ENCODE results near the gene PHACTR1. TPM values are rescaled to one million over a fixed set of nuclear protein-coding genes. Genes with fewer than 3 reads are reported as not detected.

Gene PHACTR1
- total and polyA plus RNA-seq, 2 experiments from 2014 or later, result 0.65 to 3.2 TPM

DNA sequence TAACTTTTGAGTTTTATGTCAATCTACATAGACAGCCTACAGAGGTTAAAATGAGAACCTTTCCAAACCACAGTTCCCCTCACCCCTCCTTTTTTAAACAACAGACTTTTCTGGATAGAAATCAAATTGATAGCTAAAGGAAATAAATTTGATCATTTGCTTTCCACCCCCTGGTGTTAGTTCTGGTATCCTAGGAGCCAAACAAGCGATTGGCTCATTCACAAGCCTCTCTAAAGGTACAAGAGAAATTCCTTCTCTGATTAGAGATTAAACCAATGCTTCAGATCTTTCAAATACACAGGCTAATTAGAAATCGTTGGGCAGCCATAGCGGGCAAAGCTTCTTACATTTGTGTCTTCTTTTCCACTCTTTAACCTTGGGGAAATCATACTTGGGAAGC is 379.5 kb downstream of the PHACTR1 start:
- H3F3A ChIP-seq (ENCODE audit: insufficient read depth), result no peaks in the 10 kb centered on the region
- in situ Hi-C loops (cut with MboI), result no loop called here
- no peaks in the 10 kb centered on the region for H3K36me3 ChIP-seq (ENCODE audit: low read depth)
- no peak overlapping the region for H2AFZ ChIP-seq
- no peaks in the 10 kb centered on the region for H3K27me3 ChIP-seq (replicated peaks; ENCODE audit: insufficient read depth)
- 70 to 72% methylated on average over 3 of the region's 3 CpGs for WGBS, 2 experiments (ENCODE audit: low coverage in 1 of 2, low lambda C conversion rate in 2 of 2, missing lambda C conversion rate in 2 of 2)
- no peak overlapping the region for H3K4me2 ChIP-seq (ENCODE audit: unreplicated experiment)
- no peak for DNase-seq
- no peaks in the 10 kb centered on the region for H3K9me3 ChIP-seq (ENCODE audit: low read depth)
- peaks cover 6% of the 10 kb centered on the region for H3K4me1 ChIP-seq (ENCODE audit: insufficient read depth)
- H3K27ac ChIP-seq, result no peak overlapping the region
- no peaks in the 10 kb centered on the region for H4K20me1 ChIP-seq (ENCODE audit: insufficient read depth)
- TF ChIP-seq EZH2phosphoT487 (IDR thresholded peaks at IDR 0.05; ENCODE audit: insufficient read depth, low read depth) (no peak), EZH2 (IDR thresholded peaks at IDR 0.05; ENCODE audit: insufficient read depth, poor library complexity, severe bottlenecking) (no peak)
- 0 out of 2 replicates have a peak, but pooled peaks cover 3% of the 10 kb centered on the region for H3K9me2 ChIP-seq (ENCODE audit: insufficient read depth)
- no peak overlapping the region for H3K9ac ChIP-seq
- no peaks in the 10 kb centered on the region for H3K79me2 ChIP-seq (ENCODE audit: insufficient read depth)
- no peak overlapping the region for H3K4me3 ChIP-seq

GRCh38 chr6:13097454-13097853 is 380.9 kb downstream of the PHACTR1 start:
- Histone ChIP-seq H3K79me2 (ENCODE audit: insufficient read depth) (no peaks in the 10 kb centered on the region), H3F3A (ENCODE audit: insufficient read depth) (no peaks in the 10 kb centered on the region), H3K4me1 (ENCODE audit: insufficient read depth) (peaks cover 6% of the 10 kb centered on the region), H3K9ac (no peak overlapping the region), H3K27ac (no peak overlapping the region), H3K9me2 (ENCODE audit: insufficient read depth) (0 out of 2 replicates have a peak, but pooled peaks cover 3% of the 10 kb centered on the region), H3K4me3 (no peak overlapping the region), H2AFZ (no peak overlapping the region), H4K20me1 (ENCODE audit: insufficient read depth) (no peaks in the 10 kb centered on the region), H3K9me3 (ENCODE audit: low read depth) (no peaks in the 10 kb centered on the region), H3K27me3 (replicated peaks; ENCODE audit: insufficient read depth) (no peaks in the 10 kb centered on the region), H3K36me3 (ENCODE audit: low read depth) (no peaks in the 10 kb centered on the region), H3K4me2 (ENCODE audit: unreplicated experiment) (no peak overlapping the region)
- WGBS, 2 experiments (ENCODE audit: low coverage in 1 of 2, low lambda C conversion rate in 2 of 2, missing lambda C conversion rate in 2 of 2), result 35 to 50% methylated on average over 1 of the region's 1 CpG
- in situ Hi-C loops (cut with MboI), result no loop called here
- TF ChIP-seq EZH2 (IDR thresholded peaks at IDR 0.05; ENCODE audit: insufficient read depth, poor library complexity, severe bottlenecking), result no peak
- no peak for TF ChIP-seq EZH2phosphoT487 (IDR thresholded peaks at IDR 0.05; ENCODE audit: insufficient read depth, low read depth)
- DNase-seq, result no peak

- 0 out of 2 replicates have a peak, but pooled peaks cover 3% of the 10 kb centered on the region for H3K9me2 ChIP-seq (ENCODE audit: insufficient read depth)
- H3K9me3 ChIP-seq (ENCODE audit: low read depth), result no peaks in the 10 kb centered on the region
- H3K4me3 ChIP-seq, result no peak overlapping the region
- no peak overlapping the region for H3K4me2 ChIP-seq (ENCODE audit: unreplicated experiment)
- H4K20me1 ChIP-seq (ENCODE audit: insufficient read depth), result no peaks in the 10 kb centered on the region
- no peaks in the 10 kb centered on the region for H3K36me3 ChIP-seq (ENCODE audit: low read depth)
- no peak overlapping the region for H2AFZ ChIP-seq
- no peaks in the 10 kb centered on the region for H3K27me3 ChIP-seq (replicated peaks; ENCODE audit: insufficient read depth)
- in situ Hi-C loops (cut with MboI), result no loop called here
- no peak for DNase-seq
- H3K79me2 ChIP-seq (ENCODE audit: insufficient read depth), result no peaks in the 10 kb centered on the region
- no peak overlapping the region for H3K9ac ChIP-seq
- H3K4me1 ChIP-seq (ENCODE audit: insufficient read depth), result peaks cover 6% of the 10 kb centered on the region
- H3K27ac ChIP-seq, result no peak overlapping the region
- H3F3A ChIP-seq (ENCODE audit: insufficient read depth), result no peaks in the 10 kb centered on the region
- TF ChIP-seq EZH2 (IDR thresholded peaks at IDR 0.05; ENCODE audit: insufficient read depth, poor library complexity, severe bottlenecking) (no peak), EZH2phosphoT487 (IDR thresholded peaks at IDR 0.05; ENCODE audit: insufficient read depth, low read depth) (no peak)
Observed at GRCh38 chr6:13098006-13098405, 381.4 kb downstream of the PHACTR1 start.

DNA sequence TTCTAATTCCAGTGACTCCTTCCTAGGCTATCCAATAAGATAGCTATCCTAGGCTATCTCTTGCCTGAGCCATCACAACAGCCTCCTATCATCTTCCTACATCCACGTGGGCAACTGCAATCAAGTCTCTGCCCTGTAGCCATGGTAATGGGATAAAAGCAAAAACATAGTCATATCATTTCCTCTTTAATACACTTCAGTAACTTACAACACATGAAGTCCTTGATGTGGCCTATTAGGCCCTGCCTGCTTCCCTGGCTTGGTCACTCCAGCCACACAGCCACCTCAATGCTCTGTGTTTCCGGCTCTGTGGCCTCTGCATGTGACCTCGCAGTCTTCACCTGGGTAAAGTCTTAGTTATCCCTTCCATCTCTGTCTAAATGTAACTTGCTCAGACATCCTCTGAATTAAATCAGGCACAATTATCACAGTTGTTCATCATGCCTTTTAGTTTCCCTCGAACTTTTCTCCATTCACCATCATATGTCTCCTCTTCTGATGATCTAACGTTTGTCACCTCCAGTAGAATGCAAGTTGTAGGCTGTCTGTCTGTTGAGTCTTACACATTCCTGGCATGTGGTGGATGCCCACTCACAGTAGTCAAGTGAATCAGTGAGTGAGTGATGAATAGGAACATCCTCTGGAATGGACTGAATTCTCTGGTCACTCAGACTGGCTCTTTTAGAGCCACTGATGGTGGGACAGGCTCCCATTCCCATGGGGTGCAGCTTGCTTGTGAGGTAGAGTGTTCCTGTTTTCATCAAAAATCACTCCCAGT is 382.4 kb downstream of the PHACTR1 start:
- WGBS, 2 experiments (ENCODE audit: low coverage in 1 of 2, low lambda C conversion rate in 2 of 2, missing lambda C conversion rate in 2 of 2), result 43 to 44% methylated on average over 5 of the region's 5 CpGs
- H4K20me1 ChIP-seq (ENCODE audit: insufficient read depth), result no peaks in the 10 kb centered on the region
- no peak overlapping the region for H3K4me2 ChIP-seq (ENCODE audit: unreplicated experiment)
- no peak overlapping the region for H3K9ac ChIP-seq
- peak; percentile 36 for DNase-seq
- TF ChIP-seq EZH2phosphoT487 (IDR thresholded peaks at IDR 0.05; ENCODE audit: insufficient read depth, low read depth) (no peak), EZH2 (IDR thresholded peaks at IDR 0.05; ENCODE audit: insufficient read depth, poor library complexity, severe bottlenecking) (no peak)
- no peaks in the 10 kb centered on the region for H3F3A ChIP-seq (ENCODE audit: insufficient read depth)
- no peaks in the 10 kb centered on the region for H3K36me3 ChIP-seq (ENCODE audit: low read depth)
- peaks cover 6% of the 10 kb centered on the region for H3K4me1 ChIP-seq (ENCODE audit: insufficient read depth)
- no peak overlapping the region for H3K27ac ChIP-seq
- H3K4me3 ChIP-seq, result no peak overlapping the region
- in situ Hi-C loops (cut with MboI), result no loop called here
- H3K79me2 ChIP-seq (ENCODE audit: insufficient read depth), result no peaks in the 10 kb centered on the region
- 0 out of 2 replicates have a peak, but pooled peaks cover 3% of the 10 kb centered on the region for H3K9me2 ChIP-seq (ENCODE audit: insufficient read depth)
- no peaks in the 10 kb centered on the region for H3K9me3 ChIP-seq (ENCODE audit: low read depth)
- H3K27me3 ChIP-seq (replicated peaks; ENCODE audit: insufficient read depth), result no peaks in the 10 kb centered on the region
- no peak overlapping the region for H2AFZ ChIP-seq

All from GM23248 (cell line).